Measurements from ENCODE around the gene FOSL2.

- TF ChIP-seq, protein P1, sequence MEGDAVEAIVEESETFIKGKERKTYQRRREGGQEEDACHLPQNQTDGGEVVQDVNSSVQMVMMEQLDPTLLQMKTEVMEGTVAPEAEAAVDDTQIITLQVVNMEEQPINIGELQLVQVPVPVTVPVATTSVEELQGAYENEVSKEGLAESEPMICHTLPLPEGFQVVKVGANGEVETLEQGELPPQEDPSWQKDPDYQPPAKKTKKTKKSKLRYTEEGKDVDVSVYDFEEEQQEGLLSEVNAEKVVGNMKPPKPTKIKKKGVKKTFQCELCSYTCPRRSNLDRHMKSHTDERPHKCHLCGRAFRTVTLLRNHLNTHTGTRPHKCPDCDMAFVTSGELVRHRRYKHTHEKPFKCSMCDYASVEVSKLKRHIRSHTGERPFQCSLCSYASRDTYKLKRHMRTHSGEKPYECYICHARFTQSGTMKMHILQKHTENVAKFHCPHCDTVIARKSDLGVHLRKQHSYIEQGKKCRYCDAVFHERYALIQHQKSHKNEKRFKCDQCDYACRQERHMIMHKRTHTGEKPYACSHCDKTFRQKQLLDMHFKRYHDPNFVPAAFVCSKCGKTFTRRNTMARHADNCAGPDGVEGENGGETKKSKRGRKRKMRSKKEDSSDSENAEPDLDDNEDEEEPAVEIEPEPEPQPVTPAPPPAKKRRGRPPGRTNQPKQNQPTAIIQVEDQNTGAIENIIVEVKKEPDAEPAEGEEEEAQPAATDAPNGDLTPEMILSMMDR (IDR thresholded peaks at IDR 0.05), result no peak
- TF ChIP-seq POLR2AphosphoS5 (IDR thresholded peaks at IDR 0.05; ENCODE audit: insufficient read depth in 1 of 2, low read depth in 1 of 2), result no peak
Observed at GRCh38 chr2:28422908-28423741, 30.5 kb downstream of the FOSL2 start.

All from vagina (tissue), 2 donors.